H9 (cell line): ENCODE data around the gene LMTK2. TPM values are rescaled to one million over a fixed set of nuclear protein-coding genes. Genes with fewer than 3 reads are reported as not detected.
A peak's percentile ranks its signal among the peaks of the same experiment; 100 is the strongest.

Experiments
- DNase-seq: peaks from one replicate; pipeline ENCODE4 v3.0.0-alpha.2; 2017
- H2AFZ ChIP-seq: one replicate; pipeline ENCODE4 v1.6.1; 2013; ENCODE audit warnings: mild to moderate bottlenecking, low read length, control low read depth, moderate library complexity
- H2AK5ac ChIP-seq: 2 replicates; pipeline ENCODE4 v1.6.1; 2013; ENCODE audit warnings: low read length, control low read depth, mixed read lengths; ENCODE audit not compliant: insufficient read length
- H2BK120ac ChIP-seq: one replicate; pipeline ENCODE4 v1.6.1; 2013; ENCODE audit warnings: low read depth, mild to moderate bottlenecking, low read length, control low read depth, inconsistent platforms; ENCODE audit not compliant: poor library complexity, severe bottlenecking
- H2BK12ac ChIP-seq: 2 replicates; pipeline ENCODE4 v1.6.1; 2013; ENCODE audit warnings: low read length, control low read depth, mixed read lengths, low read depth; ENCODE audit not compliant: insufficient read length
- H2BK15ac ChIP-seq: 2 replicates; pipeline ENCODE4 v1.6.1; 2013; ENCODE audit warnings: low read depth, low read length, control low read depth
- H2BK20ac ChIP-seq: one replicate; pipeline ENCODE4 v1.6.1; 2013; ENCODE audit warnings: low read depth, mild to moderate bottlenecking, low read length, control low read depth, inconsistent platforms; ENCODE audit not compliant: poor library complexity, severe bottlenecking
- H2BK5ac ChIP-seq: 2 replicates; pipeline ENCODE4 v1.6.1; 2013; ENCODE audit warnings: low read length, control low read depth, mixed read lengths; ENCODE audit not compliant: insufficient read length
- H3K14ac ChIP-seq: 2 replicates; pipeline ENCODE4 v1.6.1; 2013; ENCODE audit warnings: low read length, control low read depth; ENCODE audit not compliant: insufficient read depth
- H3K18ac ChIP-seq: 2 replicates; pipeline ENCODE4 v1.6.1; 2013; ENCODE audit warnings: low read depth, mild to moderate bottlenecking, mixed read lengths, low read length, control low read depth; ENCODE audit not compliant: insufficient read length
- H3K23ac ChIP-seq: 2 replicates; pipeline ENCODE4 v1.6.1; 2013; ENCODE audit warnings: low read length, control low read depth, mixed read lengths, low read depth; ENCODE audit not compliant: insufficient read length
- H3K23me2 ChIP-seq: 2 replicates; pipeline ENCODE4 v1.6.1; 2013; ENCODE audit warnings: low read depth, mild to moderate bottlenecking, mixed read lengths, low read length, control low read depth; ENCODE audit not compliant: insufficient read length, poor library complexity, severe bottlenecking
- H3K27ac ChIP-seq: 2 replicates; pipeline ENCODE4 v1.5.1; 2013; ENCODE audit warnings: low read length, control low read depth, mixed read lengths, low read depth; ENCODE audit not compliant: insufficient read length
- H3K27me3 ChIP-seq: 2 replicates; pipeline ENCODE4 v1.6.1; 2013; ENCODE audit warnings: low read length, control low read depth, inconsistent platforms; ENCODE audit not compliant: insufficient read depth
- H3K4ac ChIP-seq: 2 replicates; pipeline ENCODE4 v1.6.1; 2013; ENCODE audit warnings: low read depth, mild to moderate bottlenecking, control low read depth, inconsistent platforms, low read length, moderate library complexity
- H3K4me1 ChIP-seq: 2 replicates; pipeline ENCODE4 v1.6.1; 2013; ENCODE audit warnings: low read length, control low read depth, inconsistent platforms; ENCODE audit not compliant: insufficient read depth
- H3K4me2 ChIP-seq: 2 replicates; pipeline ENCODE4 v1.6.1; 2013; ENCODE audit warnings: low read length, control low read depth, mixed read lengths; ENCODE audit not compliant: insufficient read length, insufficient read depth
- H3K56ac ChIP-seq: 2 replicates; pipeline ENCODE4 v1.6.1; 2013; ENCODE audit warnings: low read depth, mild to moderate bottlenecking, mixed read lengths, low read length, control low read depth; ENCODE audit not compliant: insufficient read length
- H3K79me1 ChIP-seq: 2 replicates; pipeline ENCODE4 v1.6.1; 2013; ENCODE audit warnings: low read depth, mild to moderate bottlenecking, moderate library complexity, low read length, control low read depth, inconsistent platforms; ENCODE audit not compliant: insufficient read depth, poor library complexity, severe bottlenecking
- H3K79me2 ChIP-seq: 2 replicates; pipeline ENCODE4 v1.6.1; 2013; ENCODE audit warnings: low read length, control low read depth, inconsistent platforms; ENCODE audit not compliant: insufficient read depth
- H3K9ac ChIP-seq: 2 replicates; pipeline ENCODE4 v1.6.1; 2013; ENCODE audit warnings: low read length, control low read depth, mixed read lengths; ENCODE audit not compliant: insufficient read length; ENCODE audit errors: extremely low read depth
- H3K9me3 ChIP-seq: one replicate; pipeline ENCODE4 v1.6.1; 2013; ENCODE audit warnings: low read depth, low read length, inconsistent platforms; ENCODE audit not compliant: control insufficient read depth
- H3T11ph ChIP-seq: one replicate; pipeline ENCODE4 v1.6.1; 2013; ENCODE audit warnings: mild to moderate bottlenecking, low read length, control low read depth, inconsistent platforms
- H4K20me1 ChIP-seq: one replicate; pipeline ENCODE4 v1.6.1; 2013; ENCODE audit not compliant: control insufficient read depth, insufficient read length, insufficient read depth
- H4K5ac ChIP-seq: 2 replicates; pipeline ENCODE4 v1.6.1; 2013; ENCODE audit warnings: low read depth, mild to moderate bottlenecking, mixed read lengths, low read length, control low read depth; ENCODE audit not compliant: insufficient read length
- H4K8ac ChIP-seq: replicated peaks from 2 replicates; pipeline ENCODE4 v1.6.1; 2013; ENCODE audit warnings: low read length, control low read depth, mixed read lengths, low read depth; ENCODE audit not compliant: insufficient read length
- H4K91ac ChIP-seq: 2 replicates; pipeline ENCODE4 v1.6.1; 2013; ENCODE audit warnings: low read depth, mild to moderate bottlenecking, moderate library complexity, mixed read lengths, low read length, control low read depth; ENCODE audit not compliant: insufficient read length
- H3K27ac Mint-ChIP-seq, 3 experiments: 2 replicates in 2 of 3; 3 replicates in 1 of 3; pipeline ENCODE4 v1.8.0; 2020 to 2021; ENCODE audit warnings: mixed read lengths in 3 of 3, mild to moderate bottlenecking in 1 of 3, moderate library complexity in 1 of 3
- H3K27me3 Mint-ChIP-seq: 2 replicates; pipeline ENCODE4 v1.8.0; 2021; ENCODE audit warnings: low read depth, mild to moderate bottlenecking, moderate library complexity, mixed read lengths
- H3K36me3 Mint-ChIP-seq, 3 experiments: 2 replicates in 2 of 3; 3 replicates in 1 of 3; pipeline ENCODE4 v1.8.0; 2020 to 2021; ENCODE audit warnings: low read depth in 3 of 3, mixed read lengths in 3 of 3; ENCODE audit not compliant: insufficient read depth in 1 of 3
- H3K4me1 Mint-ChIP-seq, 2 experiments: 2 replicates each; pipeline ENCODE4 v1.8.0; 2020; ENCODE audit warnings: mixed read lengths in 2 of 2
- H3K4me3 Mint-ChIP-seq, 2 experiments: 2 replicates in 1 of 2; 3 replicates in 1 of 2; pipeline ENCODE4 v1.8.0; 2020 to 2021; ENCODE audit warnings: mild to moderate bottlenecking in 2 of 2, mixed read lengths in 2 of 2, moderate library complexity in 1 of 2
- H3K9me3 Mint-ChIP-seq, 2 experiments: 2 replicates in 1 of 2; 3 replicates in 1 of 2; pipeline ENCODE4 v1.8.0; 2020; ENCODE audit warnings: mild to moderate bottlenecking in 2 of 2, mixed read lengths in 2 of 2, moderate library complexity in 1 of 2
- CTCF ChIP-seq: fragments of 200-600 bp; sonication (generic); conservative IDR thresholded peaks from 3 replicates; pipeline ENCODE4 v1.8.0; 2021; ENCODE audit warnings: antibody characterized with exemption, mild to moderate bottlenecking
- WGBS: extraction: QIAGEN DNeasy Blood & Tissue Kit; methylation state at CpG from one replicate; pipeline ENCODE4 v1.1.7; 2013; ENCODE audit warnings: missing lambda C conversion rate, low lambda C conversion rate, mixed read lengths; ENCODE audit not compliant: insufficient read length; ENCODE audit errors: extremely low coverage; 5-methylcytosine and 5-hydroxymethylcytosine counted together
- total RNA-seq: library from RNA; stranded (reverse); gene quantifications from 2 replicates; pipeline ENCODE4 v1.2.1, GENCODE V29; 2021

The LMTK2 gene
- total RNA-seq, 1 experiment from 2014 or later: 24.9 TPM

- Histone ChIP-seq H3K27ac (no peak overlapping the region), H3K79me2 (no peaks in the 10 kb centered on the region)
Measured at GRCh38 chr7:98213888-98214810, 107.5 kb downstream of the LMTK2 start.

More at GRCh38 chr7:98213888-98214810, 107.5 kb downstream of the LMTK2 start:
- H3K4ac ChIP-seq: no peak overlapping the region
- no peak overlapping the region for H3K27ac Mint-ChIP-seq
- no peaks in the 10 kb centered on the region for H3K9me3 Mint-ChIP-seq
- no peak overlapping the region for H3K23ac ChIP-seq
- no peak for TF ChIP-seq CTCF
- peak overlapping the region; percentile 18 for H4K91ac ChIP-seq
- no peak overlapping the region for H3T11ph ChIP-seq
- no peaks in the 10 kb centered on the region for H4K20me1 ChIP-seq
- H2BK20ac ChIP-seq: no peak overlapping the region
- no peak overlapping the region for H2BK120ac ChIP-seq
- no peaks in the 10 kb centered on the region for H3K36me3 Mint-ChIP-seq
- WGBS: no CpG with 5 or more reads among the region's 25 CpGs
- no peaks in the 10 kb centered on the region for H3K9me3 ChIP-seq
- no peak overlapping the region for H2AFZ ChIP-seq
- peaks cover 4 to 13% of the 10 kb centered on the region in 2 experiments for H3K4me1 Mint-ChIP-seq
- no peaks in the 10 kb centered on the region for H3K79me1 ChIP-seq
- no peak overlapping the region for H3K9ac ChIP-seq
- no peak overlapping the region for H3K4me3 Mint-ChIP-seq
- H3K27me3 ChIP-seq: no peaks in the 10 kb centered on the region
- no peak overlapping the region for H2BK5ac ChIP-seq
- H3K18ac ChIP-seq: no peak overlapping the region
- H3K14ac ChIP-seq: no peak overlapping the region
- no peaks in the 10 kb centered on the region for H3K4me1 ChIP-seq
- H4K5ac ChIP-seq: no peak overlapping the region
- H3K23me2 ChIP-seq: no peaks in the 10 kb centered on the region
- H3K27me3 Mint-ChIP-seq: no peaks in the 10 kb centered on the region
- H2BK12ac ChIP-seq: no peak overlapping the region
- no peak for DNase-seq
- no peak overlapping the region for H4K8ac ChIP-seq
- no peak overlapping the region for H3K4me2 ChIP-seq
- H2AK5ac ChIP-seq: no peak overlapping the region
- no peak overlapping the region for H2BK15ac ChIP-seq
- no peak overlapping the region for H3K56ac ChIP-seq
